ENCODE results near the gene PLA2G2F. TPM values are rescaled to one million over a fixed set of nuclear protein-coding genes. Genes with fewer than 3 reads are reported as not detected.
A peak's percentile ranks its signal among the peaks of the same experiment; 100 is the strongest.

The PLA2G2F gene
- polyA plus RNA-seq, 6 donors from 2014 or later, result not detected

DNA sequence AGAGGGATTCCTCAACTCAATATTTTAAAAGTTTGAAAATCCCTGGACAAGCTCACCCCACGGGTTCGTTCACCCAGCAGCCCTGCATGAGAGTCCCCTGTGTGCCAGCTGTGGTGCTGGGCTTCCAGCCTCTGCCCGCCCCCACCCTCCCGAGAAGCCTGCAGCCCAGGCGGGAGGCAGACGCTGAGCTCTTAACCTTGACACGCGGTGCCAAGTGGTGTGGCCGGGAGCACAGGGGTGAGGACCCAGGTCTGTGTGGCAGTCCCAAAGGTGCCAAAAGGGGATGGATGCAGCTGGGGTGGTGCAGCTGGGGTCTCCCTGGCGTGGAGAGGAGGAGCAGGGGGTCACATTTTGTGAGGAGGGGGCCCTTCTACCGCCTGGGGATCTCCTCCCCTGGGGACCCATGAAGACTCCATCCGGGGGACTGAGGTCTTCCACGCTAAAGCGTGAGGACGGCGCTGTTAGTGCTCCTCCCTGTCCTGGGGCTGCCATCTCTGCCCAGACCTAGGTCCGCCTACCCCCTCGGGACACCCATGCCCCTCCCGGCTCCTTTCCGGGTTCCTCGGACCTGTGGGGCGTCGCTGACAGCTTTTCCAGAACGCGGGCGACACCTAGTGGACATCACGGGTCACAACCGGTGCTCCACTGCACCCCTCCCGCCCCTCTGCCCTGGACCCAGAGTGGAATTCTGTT is 12.9 kb downstream of the PLA2G2F start:
- peaks cover 10 to 12% (median 10%) of the 10 kb centered on the region in 3 donors for H3K4me1 Mint-ChIP-seq
- peak; percentile 71 for DNase-seq
- H3K27me3 Mint-ChIP-seq, result peaks cover 0 to 11% (median 0%) of the 10 kb centered on the region in 3 donors

DNA sequence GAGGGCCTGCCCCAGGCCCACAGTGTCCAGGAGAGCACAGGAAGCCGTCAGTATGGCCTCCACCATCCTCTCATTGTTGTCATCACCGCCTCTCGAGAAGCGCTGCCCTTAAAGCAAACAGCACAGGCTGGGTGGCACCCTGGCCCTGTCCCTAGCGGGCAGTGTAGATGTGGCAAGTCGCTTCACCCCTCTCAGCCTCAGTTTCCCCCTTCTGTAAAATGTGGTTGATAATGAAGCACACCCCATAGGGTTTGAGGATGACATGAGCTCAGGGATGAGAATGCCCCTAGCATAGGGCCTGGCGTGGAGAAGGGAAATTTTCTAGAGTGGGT is 13.4 kb downstream of the PLA2G2F start:
- Mint-ChIP-seq H3K9me3 (peaks cover 0 to 4% (median 2%) of the 10 kb centered on the region in 7 donors), H3K27ac (peak overlapping the region in 2 of 6 donors; percentile 39 to 69), H3K4me3 (peak overlapping the region in 7 of 8 donors; percentile 71 to 93 (median 80)), H3K27me3 (peaks cover 0 to 11% (median 0%) of the 10 kb centered on the region in 3 donors), H3K36me3 (peaks cover 0 to 6% of the 10 kb centered on the region in 2 donors), H3K4me1 (peaks cover 10 to 12% (median 10%) of the 10 kb centered on the region in 3 donors)
- DNase-seq (no peak), ATAC-seq (ENCODE audit: low read depth in 2 of 2) (peak in 1 of 2 donors; percentile 6)

More for the DNA sequence above, 12.9 kb downstream of the PLA2G2F start:
- ATAC-seq (ENCODE audit: low read depth in 2 of 2), result peak; percentile 92 to 93
- Mint-ChIP-seq H3K36me3 (peaks cover 0 to 1% of the 10 kb centered on the region in 2 donors), H3K27ac (peak overlapping the region in 3 of 6 donors; percentile 39 to 90 (median 69)), H3K4me3 (peak overlapping the region; percentile 71 to 93 (median 82)), H3K9me3 (peaks cover 0 to 3% (median 0%) of the 10 kb centered on the region in 7 donors)

DNA sequence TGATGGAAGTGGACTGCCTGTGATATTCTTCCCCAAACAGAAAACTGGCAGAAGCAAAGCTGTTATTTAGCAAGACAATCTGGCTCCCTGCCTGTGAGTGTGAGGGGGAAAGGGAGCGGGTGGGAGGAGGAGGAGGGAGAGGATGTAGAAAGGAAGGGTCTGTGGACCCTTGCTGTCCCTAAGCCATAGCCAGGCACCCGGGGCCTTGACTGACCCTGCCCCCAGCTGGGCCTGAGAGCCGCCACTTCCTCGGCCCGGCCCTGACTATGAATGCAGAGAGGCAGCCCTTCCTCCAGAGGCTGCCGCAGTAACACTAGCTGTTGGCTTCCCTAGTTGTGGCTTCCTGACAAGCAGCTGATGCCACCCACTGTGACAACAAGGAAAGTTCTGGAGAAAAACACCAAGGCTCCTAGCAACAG is 13.9 kb downstream of the PLA2G2F start:
- peak overlapping the region in 1 of 6 donors; percentile 89 for H3K27ac Mint-ChIP-seq
- H3K36me3 Mint-ChIP-seq, result peaks cover 0 to 11% of the 10 kb centered on the region in 2 donors
- H3K4me3 Mint-ChIP-seq, result peak overlapping the region in 1 of 8 donors; percentile 72
- H3K4me1 Mint-ChIP-seq, result peaks cover 10 to 12% (median 10%) of the 10 kb centered on the region in 3 donors
- DNase-seq (no peak), ATAC-seq (ENCODE audit: low read depth in 2 of 2) (no peak)
- peaks cover 0 to 8% (median 7%) of the 10 kb centered on the region in 7 donors for H3K9me3 Mint-ChIP-seq
- H3K27me3 Mint-ChIP-seq, result peaks cover 0 to 11% (median 0%) of the 10 kb centered on the region in 3 donors

DNA sequence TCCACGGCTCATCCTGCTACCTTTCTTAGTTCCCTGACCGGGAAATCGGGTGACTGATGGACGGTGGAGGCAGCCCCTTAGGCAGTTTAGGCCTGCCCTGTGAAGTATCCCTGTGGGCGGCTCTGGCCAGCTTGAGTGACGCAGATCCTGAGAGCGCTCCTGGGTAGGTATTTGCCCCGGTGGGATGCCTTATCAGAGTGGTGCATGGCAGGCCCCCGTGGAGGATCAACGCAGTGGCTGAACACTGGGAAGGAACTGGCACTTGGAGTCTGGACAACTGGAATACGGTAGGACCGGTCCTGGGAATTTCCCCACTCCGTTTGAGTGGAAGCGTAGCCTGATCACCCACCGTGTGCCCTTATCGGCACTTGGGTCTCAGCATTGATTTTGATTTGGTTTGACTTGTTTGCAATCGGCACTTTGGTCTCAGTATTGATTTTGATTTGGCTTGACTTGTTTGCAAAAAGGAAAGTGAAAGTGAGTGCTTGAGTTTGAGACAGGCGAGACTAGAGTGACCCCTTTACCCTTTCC is 15.2 kb downstream of the PLA2G2F start:
- peaks cover 0 to 20% of the 10 kb centered on the region in 2 donors for H3K36me3 Mint-ChIP-seq
- peaks cover 4 to 20% (median 19%) of the 10 kb centered on the region in 7 donors for H3K9me3 Mint-ChIP-seq
- peak overlapping the region in 1 of 6 donors; percentile 78 for H3K27ac Mint-ChIP-seq
- H3K4me3 Mint-ChIP-seq, result no peak overlapping the region
- peaks cover 0 to 11% (median 0%) of the 10 kb centered on the region in 3 donors for H3K27me3 Mint-ChIP-seq
- H3K4me1 Mint-ChIP-seq, result peaks cover 10 to 12% (median 10%) of the 10 kb centered on the region in 3 donors
- no peak for DNase-seq
- no peak for ATAC-seq (ENCODE audit: low read depth in 2 of 2)

DNA sequence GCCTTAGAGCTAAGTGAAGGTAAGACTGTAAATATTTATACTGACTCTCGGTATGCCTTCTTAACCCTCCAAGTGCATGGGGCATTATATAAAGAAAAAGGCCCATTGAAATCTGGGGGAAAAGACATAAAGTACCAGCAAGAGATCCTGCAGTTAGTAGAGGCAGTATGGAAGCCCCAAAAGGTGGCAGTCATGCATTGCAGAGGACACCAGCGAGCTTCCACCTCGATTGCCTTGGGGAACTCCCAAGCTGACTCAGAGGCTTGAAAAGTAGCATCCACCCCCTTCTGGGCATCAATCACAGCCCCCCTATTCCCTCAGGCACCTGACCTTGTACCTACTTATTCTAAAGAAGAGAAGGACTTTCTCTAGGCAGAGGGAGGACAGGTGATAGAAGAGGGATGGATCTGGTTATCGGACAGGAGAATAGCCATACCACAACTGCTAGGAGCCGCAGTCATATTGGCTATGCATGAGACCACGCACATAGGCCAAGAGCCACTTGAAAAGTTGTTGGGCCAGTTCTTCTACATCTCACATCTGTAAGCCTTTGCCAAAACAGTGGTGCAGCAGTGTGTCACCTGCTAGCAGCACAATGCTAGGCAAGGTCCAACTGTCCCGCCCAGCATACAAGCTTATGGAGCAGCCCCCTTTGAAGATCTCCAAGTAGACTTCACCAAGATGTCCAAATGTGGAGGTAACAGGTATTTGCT is 19.4 kb downstream of the PLA2G2F start:
- DNase-seq, result no peak
- H3K36me3 Mint-ChIP-seq, result peaks cover 0 to 54% of the 10 kb centered on the region in 2 donors
- no peak overlapping the region for H3K27ac Mint-ChIP-seq
- no peak overlapping the region for H3K4me3 Mint-ChIP-seq
- peaks cover 24 to 61% (median 52%) of the 10 kb centered on the region in 7 donors for H3K9me3 Mint-ChIP-seq
- H3K4me1 Mint-ChIP-seq, result peaks cover 0 to 5% (median 3%) of the 10 kb centered on the region in 3 donors
- peaks cover 0 to 6% (median 4%) of the 10 kb centered on the region in 3 donors for H3K27me3 Mint-ChIP-seq
- ATAC-seq (ENCODE audit: low read depth in 2 of 2), result no peak

DNA sequence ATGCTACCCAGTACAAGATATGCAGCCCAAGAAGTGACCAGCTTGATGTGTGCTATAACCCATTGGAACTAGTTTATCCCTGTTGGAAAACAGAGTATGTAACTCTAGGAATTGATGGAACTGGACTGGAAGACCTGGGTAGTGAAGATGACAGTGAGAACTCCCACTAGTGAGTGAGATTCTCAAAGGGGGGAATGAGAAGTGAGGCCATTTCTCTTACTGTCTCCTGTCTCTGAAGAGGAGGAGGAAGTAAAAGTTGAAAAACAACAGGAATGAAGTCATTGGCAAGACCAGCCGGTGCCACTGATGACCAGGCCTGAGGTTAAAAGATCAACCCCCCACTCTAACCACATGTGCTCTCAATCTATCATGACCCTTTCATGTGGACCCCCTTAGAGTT is 20.9 kb downstream of the PLA2G2F start:
- ATAC-seq (ENCODE audit: low read depth in 2 of 2), result no peak
- DNase-seq, result no peak
- H3K9me3 Mint-ChIP-seq, result peaks cover 32 to 76% (median 59%) of the 10 kb centered on the region in 7 donors
- H3K27ac Mint-ChIP-seq, result no peak overlapping the region
- H3K27me3 Mint-ChIP-seq, result peaks cover 1 to 19% (median 12%) of the 10 kb centered on the region in 3 donors
- H3K4me1 Mint-ChIP-seq, result no peaks in the 10 kb centered on the region
- peaks cover 1 to 67% of the 10 kb centered on the region in 2 donors for H3K36me3 Mint-ChIP-seq
- H3K4me3 Mint-ChIP-seq, result no peak overlapping the region

DNA sequence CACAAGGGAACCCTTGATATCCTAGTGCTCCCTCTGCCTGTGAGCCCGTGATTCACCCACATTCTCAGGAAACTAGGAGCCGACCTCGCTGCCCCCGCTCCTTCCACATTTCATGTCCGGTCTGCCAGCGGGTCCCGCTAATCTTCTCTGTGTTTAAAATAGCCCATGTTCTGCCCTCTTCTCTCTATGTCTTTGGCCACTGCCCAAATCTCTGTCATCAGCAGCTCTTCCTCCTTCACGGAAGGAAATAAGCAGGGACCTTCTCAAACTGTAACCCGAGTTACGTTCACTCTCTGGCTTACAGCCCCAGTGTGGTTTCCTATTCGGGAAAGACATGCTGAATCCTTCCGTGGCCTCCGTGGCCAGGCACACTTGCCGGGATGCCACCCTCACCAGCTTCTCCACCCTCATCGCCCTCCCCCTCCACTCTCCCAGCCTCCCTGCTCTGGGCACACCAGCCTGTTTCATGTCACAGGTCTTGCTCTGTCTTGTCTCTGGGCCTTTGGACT is 25.6 kb downstream of the PLA2G2F start:
- H3K9me3 Mint-ChIP-seq, result peaks cover 33 to 62% (median 51%) of the 10 kb centered on the region in 7 donors

DNA sequence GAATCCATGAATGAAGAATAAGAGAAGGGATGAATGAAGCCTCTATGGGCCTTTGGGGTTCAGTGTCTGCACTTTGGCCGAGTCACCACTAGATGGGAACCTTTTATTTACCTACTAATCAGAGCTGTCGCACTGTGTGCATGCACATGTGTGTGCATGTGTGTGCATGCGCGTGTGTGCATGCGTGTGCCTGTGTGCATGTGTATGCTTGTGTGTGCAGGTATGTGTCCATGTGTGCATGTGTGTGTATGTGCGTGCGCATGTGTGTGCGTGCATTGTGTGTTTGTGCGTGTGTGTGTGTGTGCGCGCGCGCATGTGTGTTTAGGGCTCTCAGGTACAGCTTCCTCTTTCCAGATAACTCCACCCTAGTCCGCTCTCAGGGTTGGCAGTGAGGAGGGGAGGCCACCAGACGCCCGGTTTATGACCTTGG is 26.4 kb downstream of the PLA2G2F start:
- H3K4me3 Mint-ChIP-seq, result no peak overlapping the region
- H3K27me3 Mint-ChIP-seq, result peaks cover 20 to 51% (median 38%) of the 10 kb centered on the region in 3 donors
- H3K4me1 Mint-ChIP-seq, result peaks cover 0 to 7% (median 3%) of the 10 kb centered on the region in 3 donors
- no peak overlapping the region for H3K27ac Mint-ChIP-seq
- H3K9me3 Mint-ChIP-seq, result peaks cover 28 to 54% (median 45%) of the 10 kb centered on the region in 7 donors
- no peak for DNase-seq
- peaks cover 6 to 63% of the 10 kb centered on the region in 2 donors for H3K36me3 Mint-ChIP-seq
- no peak for ATAC-seq (ENCODE audit: low read depth in 2 of 2)

More for the DNA sequence above, 25.6 kb downstream of the PLA2G2F start:
- H3K36me3 Mint-ChIP-seq, result peaks cover 6 to 66% of the 10 kb centered on the region in 2 donors
- H3K4me3 Mint-ChIP-seq, result no peak overlapping the region
- DNase-seq (no peak), ATAC-seq (ENCODE audit: low read depth in 2 of 2) (no peak)
- H3K27me3 Mint-ChIP-seq, result peaks cover 20 to 51% (median 38%) of the 10 kb centered on the region in 3 donors
- H3K27ac Mint-ChIP-seq, result no peak overlapping the region
- H3K4me1 Mint-ChIP-seq, result peaks cover 0 to 7% (median 0%) of the 10 kb centered on the region in 3 donors

DNA sequence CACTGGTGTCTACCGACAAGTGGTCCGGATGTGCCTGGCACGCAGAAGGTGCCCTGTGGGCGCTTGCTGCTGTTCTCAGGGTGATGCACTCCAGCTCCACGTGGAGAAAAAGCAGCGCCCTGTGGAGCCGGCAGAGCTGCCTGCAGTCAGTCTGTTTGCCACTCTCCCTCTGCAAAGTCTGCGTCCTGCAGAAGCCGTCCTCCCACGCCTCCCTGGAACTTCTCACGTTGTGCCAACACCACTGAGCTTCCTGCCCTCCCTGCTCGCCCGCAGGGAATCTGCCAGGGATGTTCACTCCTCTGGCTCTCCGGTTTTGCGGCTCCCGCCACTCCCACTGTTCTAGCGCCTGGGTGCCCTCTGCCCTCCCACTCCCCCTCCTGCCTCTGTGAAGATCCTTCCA is 26.9 kb downstream of the PLA2G2F start:
- peaks cover 6 to 60% of the 10 kb centered on the region in 2 donors for H3K36me3 Mint-ChIP-seq
- DNase-seq, result no peak
- ATAC-seq (ENCODE audit: low read depth in 2 of 2), result no peak
- H3K27ac Mint-ChIP-seq, result peak overlapping the region in 1 of 6 donors; percentile 59
- H3K4me1 Mint-ChIP-seq, result peaks cover under 1 to 9% (median 4%) of the 10 kb centered on the region in 3 donors
- H3K4me3 Mint-ChIP-seq, result no peak overlapping the region
- H3K27me3 Mint-ChIP-seq, result peaks cover 20 to 51% (median 38%) of the 10 kb centered on the region in 3 donors
- H3K9me3 Mint-ChIP-seq, result peaks cover 24 to 48% (median 40%) of the 10 kb centered on the region in 7 donors

DNA sequence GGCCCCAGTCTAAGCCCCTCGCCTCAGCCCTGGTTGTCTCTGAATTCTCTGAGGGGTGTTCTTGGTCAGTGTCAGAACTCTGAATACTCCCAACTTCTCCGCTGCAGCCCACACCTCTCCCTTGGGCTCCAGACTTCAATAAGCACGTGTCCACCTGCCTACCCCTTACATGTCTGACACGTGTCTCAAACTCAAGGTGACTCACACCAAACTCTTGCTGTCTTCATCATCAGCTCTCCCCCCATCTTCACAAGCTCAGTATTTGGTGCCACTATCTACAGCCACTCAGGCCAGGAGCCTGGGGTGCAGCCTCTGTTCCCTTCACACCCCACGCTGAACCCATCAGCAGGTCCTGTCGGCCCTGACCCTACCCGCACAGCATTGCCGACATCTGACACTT is 28.0 kb downstream of the PLA2G2F start:
- peaks cover 5 to 14% (median 13%) of the 10 kb centered on the region in 3 donors for H3K4me1 Mint-ChIP-seq
- DNase-seq, result no peak
- no peak overlapping the region for H3K4me3 Mint-ChIP-seq
- H3K27ac Mint-ChIP-seq, result peak overlapping the region in 1 of 6 donors; percentile 28
- peaks cover 6 to 49% of the 10 kb centered on the region in 2 donors for H3K36me3 Mint-ChIP-seq
- peaks cover 20 to 51% (median 38%) of the 10 kb centered on the region in 3 donors for H3K27me3 Mint-ChIP-seq
- no peak for ATAC-seq (ENCODE audit: low read depth in 2 of 2)
- H3K9me3 Mint-ChIP-seq, result peaks cover 16 to 39% (median 31%) of the 10 kb centered on the region in 7 donors

DNA sequence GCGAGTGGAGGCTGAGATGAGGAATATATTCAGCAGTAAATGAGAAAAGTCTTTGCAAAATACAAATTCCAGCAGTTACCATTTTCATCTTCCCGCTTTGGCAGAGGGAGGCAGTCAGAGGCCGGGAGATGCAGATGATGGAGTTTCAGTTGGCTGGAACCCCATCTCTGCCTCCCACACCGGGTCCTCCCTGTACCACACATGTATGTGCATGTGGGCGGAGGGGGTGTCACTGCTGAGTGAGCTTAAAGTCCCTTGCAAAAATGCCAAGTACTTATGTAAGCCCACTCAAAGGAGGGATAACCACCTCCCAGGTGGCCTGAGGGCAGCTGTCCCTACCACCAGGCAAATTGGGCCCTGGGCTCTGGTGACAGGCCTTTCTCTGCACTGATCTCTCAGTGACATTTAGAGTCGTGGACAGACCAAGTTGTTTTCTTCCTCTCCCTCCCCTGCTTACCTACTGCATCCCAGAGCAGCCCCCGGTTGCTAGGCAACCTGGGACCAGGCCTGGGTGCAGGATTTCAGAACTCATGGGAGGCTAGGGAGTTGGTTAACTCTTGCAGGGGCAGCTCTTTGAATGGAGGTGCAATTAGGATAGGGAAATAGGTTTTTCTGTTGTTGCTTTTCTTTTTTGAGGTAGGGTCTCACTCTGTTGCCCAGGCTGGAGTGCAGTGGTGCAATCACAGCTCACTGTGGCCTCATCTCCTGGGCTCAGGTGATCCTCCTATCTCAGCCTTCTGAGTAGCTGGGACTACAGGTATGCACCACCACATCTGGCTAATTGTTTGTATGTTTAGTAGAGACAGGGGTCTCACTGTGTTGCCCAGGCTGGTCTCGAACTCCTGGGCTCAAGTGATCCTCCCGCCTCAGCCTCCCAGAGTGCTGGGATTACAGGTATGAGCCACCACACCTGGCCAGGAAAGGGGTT is 29.7 kb downstream of the PLA2G2F start:
- Mint-ChIP-seq H3K27me3 (peaks cover 20 to 43% (median 32%) of the 10 kb centered on the region in 3 donors), H3K27ac (no peak overlapping the region), H3K4me1 (peaks cover 5 to 22% (median 13%) of the 10 kb centered on the region in 3 donors), H3K4me3 (no peak overlapping the region), H3K9me3 (peaks cover 7 to 22% (median 17%) of the 10 kb centered on the region in 7 donors), H3K36me3 (peaks cover 6 to 32% of the 10 kb centered on the region in 2 donors)
- no peak for ATAC-seq (ENCODE audit: low read depth in 2 of 2)
- DNase-seq, result no peak

DNA sequence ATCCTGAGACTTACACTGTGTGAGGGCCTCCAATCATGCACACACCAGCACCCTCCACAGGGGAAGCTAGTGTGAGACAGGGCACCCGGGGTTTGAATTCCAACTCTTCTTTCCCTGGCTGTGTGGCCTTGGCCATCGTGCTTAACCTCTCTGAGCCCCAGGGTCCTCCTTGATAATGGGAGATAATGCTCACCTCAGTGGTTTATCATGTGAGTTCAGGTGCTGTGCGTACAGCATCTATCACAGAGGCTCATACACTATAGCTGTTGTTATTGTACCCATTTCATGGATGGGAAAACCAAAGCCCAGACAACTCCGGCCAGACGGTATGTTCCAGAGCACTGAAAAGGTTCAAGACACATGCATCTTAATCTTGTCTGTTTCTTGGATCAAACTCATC is 30.8 kb downstream of the PLA2G2F start:
- Mint-ChIP-seq H3K36me3 (peaks cover 6 to 23% of the 10 kb centered on the region in 2 donors), H3K27ac (no peak overlapping the region), H3K4me3 (no peak overlapping the region), H3K27me3 (peaks cover 20 to 33% (median 31%) of the 10 kb centered on the region in 3 donors), H3K9me3 (peaks cover 5 to 15% (median 10%) of the 10 kb centered on the region in 7 donors), H3K4me1 (peaks cover 8 to 22% (median 16%) of the 10 kb centered on the region in 3 donors)
- DNase-seq, result no peak
- ATAC-seq (ENCODE audit: low read depth in 2 of 2), result no peak
